ENCODE results near the gene SPANXN2. TPM values are rescaled to one million over a fixed set of nuclear protein-coding genes. Genes with fewer than 3 reads are reported as not detected.

SPANXN2 gene
- total and polyA plus RNA-seq, 7 donors: not detected

DNA sequence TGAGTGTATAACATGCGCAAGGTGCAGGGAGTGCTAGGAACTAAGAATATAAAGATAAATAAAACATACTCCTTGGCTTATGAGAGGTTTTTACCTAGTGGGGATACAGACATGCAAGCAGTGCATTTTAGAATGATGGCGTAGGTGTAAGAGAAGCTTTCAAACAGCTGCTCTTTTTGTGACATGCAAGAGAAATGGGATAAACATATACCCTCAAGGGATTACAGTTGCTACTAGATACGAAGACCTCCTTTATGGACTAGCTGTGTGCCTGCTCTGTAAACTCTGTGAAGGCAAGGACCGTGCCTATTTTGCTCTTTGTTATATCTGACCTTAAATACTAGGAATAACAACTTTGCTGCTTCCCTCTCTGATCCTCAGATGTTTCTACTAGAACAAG lies 45.6 kb downstream of the SPANXN2 start:
- WGBS, 2 donors: 69 to 73% methylated on average over 4 of the region's 4 CpGs
- H3K36me3 ChIP-seq: no peaks in the 10 kb centered on the region

DNA sequence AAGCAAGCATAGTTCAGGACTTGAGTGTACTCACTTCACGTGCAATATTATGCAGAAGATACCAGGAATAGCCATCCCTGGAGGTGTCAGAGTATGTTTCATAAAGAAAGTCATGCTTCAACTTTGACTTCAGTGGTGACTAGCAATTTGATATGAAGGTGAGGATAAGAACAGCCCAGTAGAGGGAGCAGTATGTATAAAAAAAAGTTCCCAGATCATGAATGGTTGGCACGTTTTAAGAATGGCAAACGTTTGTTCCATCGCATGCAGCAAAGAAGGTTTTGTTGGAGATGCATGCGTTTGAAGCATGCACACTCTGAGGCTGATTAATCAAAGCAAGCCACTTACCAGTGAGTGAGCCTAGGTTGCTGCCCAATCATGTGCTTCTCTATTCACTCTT lies 51.2 kb downstream of the SPANXN2 start:
- no peak for DNase-seq
- intact Hi-C loops (cut with DNase I): loop anchor here (10.0 kb wide), 1 partner anchor 1525 kb away; no protein-coding TSS in a partner anchor

More for the DNA sequence above, 45.6 kb downstream of the SPANXN2 start:
- Histone ChIP-seq H3K27ac (no peak overlapping the region), H3K4me3 (no peak overlapping the region), H3K9me3 (no peaks in the 10 kb centered on the region), H3K27me3 (peaks cover 0 to 3% (median 0%) of the 10 kb centered on the region in 3 donors), H3K4me1 (no peaks in the 10 kb centered on the region)
- TF ChIP-seq POLR2A (IDR thresholded peaks at IDR 0.05) (no peak), POLR2AphosphoS5 (IDR thresholded peaks at IDR 0.05) (no peak), EP300 (IDR thresholded peaks at IDR 0.05) (no peak)
- TF ChIP-seq, protein P1, sequence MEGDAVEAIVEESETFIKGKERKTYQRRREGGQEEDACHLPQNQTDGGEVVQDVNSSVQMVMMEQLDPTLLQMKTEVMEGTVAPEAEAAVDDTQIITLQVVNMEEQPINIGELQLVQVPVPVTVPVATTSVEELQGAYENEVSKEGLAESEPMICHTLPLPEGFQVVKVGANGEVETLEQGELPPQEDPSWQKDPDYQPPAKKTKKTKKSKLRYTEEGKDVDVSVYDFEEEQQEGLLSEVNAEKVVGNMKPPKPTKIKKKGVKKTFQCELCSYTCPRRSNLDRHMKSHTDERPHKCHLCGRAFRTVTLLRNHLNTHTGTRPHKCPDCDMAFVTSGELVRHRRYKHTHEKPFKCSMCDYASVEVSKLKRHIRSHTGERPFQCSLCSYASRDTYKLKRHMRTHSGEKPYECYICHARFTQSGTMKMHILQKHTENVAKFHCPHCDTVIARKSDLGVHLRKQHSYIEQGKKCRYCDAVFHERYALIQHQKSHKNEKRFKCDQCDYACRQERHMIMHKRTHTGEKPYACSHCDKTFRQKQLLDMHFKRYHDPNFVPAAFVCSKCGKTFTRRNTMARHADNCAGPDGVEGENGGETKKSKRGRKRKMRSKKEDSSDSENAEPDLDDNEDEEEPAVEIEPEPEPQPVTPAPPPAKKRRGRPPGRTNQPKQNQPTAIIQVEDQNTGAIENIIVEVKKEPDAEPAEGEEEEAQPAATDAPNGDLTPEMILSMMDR (IDR thresholded peaks at IDR 0.05): no peak
- DNase-seq: no peak
- intact Hi-C loops (cut with DNase I): no loop called here

DNA sequence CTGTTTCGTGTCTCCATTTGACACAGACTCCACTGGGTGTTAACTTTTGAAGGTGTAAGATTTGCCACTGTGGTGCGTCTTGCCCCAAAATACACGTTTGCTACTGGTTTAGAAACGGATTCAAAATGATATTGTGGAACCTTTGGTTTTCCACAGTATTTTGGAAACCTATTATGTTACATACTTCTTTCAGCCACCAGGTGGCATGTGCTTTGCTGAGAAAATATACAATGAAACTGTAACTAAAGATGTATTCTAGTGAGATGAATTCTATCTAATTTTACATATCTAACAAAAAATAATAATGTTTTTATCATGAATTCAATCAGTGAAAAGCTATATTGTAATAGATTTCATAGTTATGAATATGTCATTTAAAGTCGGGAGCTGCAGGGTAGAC lies 56.2 kb downstream of the SPANXN2 start:
- Histone ChIP-seq H3K36me3 (no peaks in the 10 kb centered on the region), H3K4me3 (no peak overlapping the region), H3K27me3 (no peaks in the 10 kb centered on the region), H3K27ac (no peak overlapping the region), H3K4me1 (no peaks in the 10 kb centered on the region), H3K9me3 (no peaks in the 10 kb centered on the region)
- DNase-seq: no peak
- WGBS, 2 donors: 41 to 47% methylated on average over 5 of the region's 5 CpGs
- TF ChIP-seq, protein P1 (IDR thresholded peaks at IDR 0.05): peak in 2 of 4 experiments; percentile 7 to 48
- TF ChIP-seq EP300 (IDR thresholded peaks at IDR 0.05): no peak
- intact Hi-C loops (cut with DNase I): loop anchor here (10.0 kb wide), 1 partner anchor 1530 kb away; no protein-coding TSS in a partner anchor

More for the DNA sequence above, 51.2 kb downstream of the SPANXN2 start:
- TF ChIP-seq, protein P1 (IDR thresholded peaks at IDR 0.05): no peak
- TF ChIP-seq POLR2AphosphoS5 (IDR thresholded peaks at IDR 0.05) (no peak), EP300 (IDR thresholded peaks at IDR 0.05) (no peak), POLR2A (IDR thresholded peaks at IDR 0.05) (no peak)
- no peaks in the 10 kb centered on the region for H3K36me3 ChIP-seq
- WGBS, 2 donors: 7 to 26% methylated on average over 5 of the region's 5 CpGs
- no peak overlapping the region for H3K4me3 ChIP-seq
- H3K27me3 ChIP-seq: peaks cover 0 to 3% (median 0%) of the 10 kb centered on the region in 3 donors
- no peak overlapping the region for H3K27ac ChIP-seq
- H3K4me1 ChIP-seq: no peaks in the 10 kb centered on the region
- no peaks in the 10 kb centered on the region for H3K9me3 ChIP-seq

DNA sequence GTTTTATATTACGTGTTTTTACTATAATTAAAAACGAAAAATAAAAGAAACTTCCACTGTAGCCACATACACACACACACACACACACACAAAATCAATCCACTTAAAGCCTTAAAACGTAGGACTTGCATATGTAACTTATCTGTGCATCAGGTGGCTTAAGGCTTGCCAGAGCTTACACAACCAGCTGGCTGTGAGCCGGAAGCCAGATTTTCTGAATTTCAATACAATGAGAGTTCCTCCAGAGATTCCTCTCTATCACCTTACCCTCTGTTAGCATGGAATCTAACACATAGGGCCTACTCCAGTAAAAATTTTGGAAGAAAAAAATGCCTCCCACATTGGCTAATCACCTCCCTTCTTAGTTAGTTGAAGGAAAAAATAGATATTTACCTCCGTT lies 56.8 kb downstream of the SPANXN2 start:
- no peaks in the 10 kb centered on the region for H3K9me3 ChIP-seq
- no peak for DNase-seq
- no peaks in the 10 kb centered on the region for H3K36me3 ChIP-seq
- no peak overlapping the region for H3K4me3 ChIP-seq
- H3K27ac ChIP-seq: no peak overlapping the region
- intact Hi-C loops (cut with DNase I): loop anchor here (10.0 kb wide), 1 partner anchor 1531 kb away; no protein-coding TSS in a partner anchor
- WGBS, 2 donors: 62 to 76% methylated on average over 5 of the region's 5 CpGs
- no peaks in the 10 kb centered on the region for H3K27me3 ChIP-seq
- H3K4me1 ChIP-seq: no peaks in the 10 kb centered on the region
- TF ChIP-seq EP300 (IDR thresholded peaks at IDR 0.05): no peak
- TF ChIP-seq, protein P1 (IDR thresholded peaks at IDR 0.05): no peak
- TF ChIP-seq POLR2A (IDR thresholded peaks at IDR 0.05): no peak
- TF ChIP-seq POLR2AphosphoS5 (IDR thresholded peaks at IDR 0.05): no peak

Other genes starting within 250 kb of the SPANXN2 start
- gene SPANXN3, start 203.3 kb downstream of the SPANXN2 start, total RNA-seq: not detected
- not detected for gene SPANXN3, start 203.3 kb downstream of the SPANXN2 start, polyA plus RNA-seq
- 1 to 10 TPM; 1.2 to 2.5 (median 2.0) TPM for gene SLITRK4, start 84.7 kb downstream of the SPANXN2 start, total RNA-seq
- under 1 TPM in 2 of 3 donors, not detected in 1; 0.15 to 0.60 TPM for gene SLITRK4, start 84.7 kb downstream of the SPANXN2 start, polyA plus RNA-seq
- gene UBE2NL, start 163.3 kb upstream of the SPANXN2 start, total RNA-seq: not detected
- gene UBE2NL, start 163.3 kb upstream of the SPANXN2 start, polyA plus RNA-seq: not detected